GM19025 (cell line): ENCODE results near the gene SLC41A3.

Source experiments
- ATAC-seq: cut with Tn5 transposase; IDR thresholded peaks from one replicate; pipeline ENCODE4 v1.9.1; 2021; ENCODE audit warnings: mild to moderate bottlenecking, low read depth, moderate library complexity; ENCODE audit not compliant: unreplicated experiment

Gene SLC41A3

GRCh38 chr3:126033051-126033745, 50.7 kb downstream of the SLC41A3 start:
- ATAC-seq, result no peak

GRCh38 chr3:126031981-126032471, 51.9 kb downstream of the SLC41A3 start:
- ATAC-seq, result no peak

GRCh38 chr3:126030455-126030854, 53.5 kb downstream of the SLC41A3 start:
- ATAC-seq, result no peak

GRCh38 chr3:126029241-126029640, 54.7 kb downstream of the SLC41A3 start:
- no peak for ATAC-seq

GRCh38 chr3:126028096-126028495, 55.8 kb downstream of the SLC41A3 start:
- no peak for ATAC-seq

- ATAC-seq, result no peak
These were observed 57.2 kb downstream of the SLC41A3 start for GRCh38 chr3:126026761-126027160.

GRCh38 chr3:126026277-126026751, 57.6 kb downstream of the SLC41A3 start:
- ATAC-seq, result no peak

GRCh38 chr3:126025862-126026261, 58.1 kb downstream of the SLC41A3 start:
- no peak for ATAC-seq

GRCh38 chr3:126025116-126025729, 58.7 kb downstream of the SLC41A3 start:
- ATAC-seq, result no peak

GRCh38 chr3:126024049-126024854, 59.7 kb downstream of the SLC41A3 start:
- no peak for ATAC-seq

- ATAC-seq, result no peak
These were observed 60.5 kb downstream of the SLC41A3 start for GRCh38 chr3:126023390-126023789.

- ATAC-seq, result no peak
These were observed 61.1 kb downstream of the SLC41A3 start for GRCh38 chr3:126022741-126023359.

GRCh38 chr3:126021702-126022101, 62.2 kb downstream of the SLC41A3 start:
- ATAC-seq, result no peak

GRCh38 chr3:126021224-126021623, 62.7 kb downstream of the SLC41A3 start:
- ATAC-seq, result no peak

GRCh38 chr3:126019683-126020082, 64.2 kb downstream of the SLC41A3 start:
- no peak for ATAC-seq

GRCh38 chr3:126018995-126019394, 64.9 kb downstream of the SLC41A3 start:
- no peak for ATAC-seq

GRCh38 chr3:126018545-126018944, 65.4 kb downstream of the SLC41A3 start:
- ATAC-seq, result no peak

GRCh38 chr3:126017362-126017761, 66.6 kb downstream of the SLC41A3 start:
- ATAC-seq, result no peak

GRCh38 chr3:126016616-126017015, 67.3 kb downstream of the SLC41A3 start:
- no peak for ATAC-seq

- ATAC-seq, result no peak
These were observed 68.8 kb downstream of the SLC41A3 start for GRCh38 chr3:126015075-126015474.

- no peak for ATAC-seq
These were observed 69.7 kb downstream of the SLC41A3 start for GRCh38 chr3:126014252-126014651.
